GM18498 (cell line): ENCODE data around the gene TSPAN9.

Experiments
- ATAC-seq: cut with Tn5 transposase; IDR thresholded peaks from one replicate; pipeline ENCODE4 v1.9.1; 2021; ENCODE audit warnings: mild to moderate bottlenecking, moderate library complexity; ENCODE audit not compliant: unreplicated experiment

The TSPAN9 gene

DNA sequence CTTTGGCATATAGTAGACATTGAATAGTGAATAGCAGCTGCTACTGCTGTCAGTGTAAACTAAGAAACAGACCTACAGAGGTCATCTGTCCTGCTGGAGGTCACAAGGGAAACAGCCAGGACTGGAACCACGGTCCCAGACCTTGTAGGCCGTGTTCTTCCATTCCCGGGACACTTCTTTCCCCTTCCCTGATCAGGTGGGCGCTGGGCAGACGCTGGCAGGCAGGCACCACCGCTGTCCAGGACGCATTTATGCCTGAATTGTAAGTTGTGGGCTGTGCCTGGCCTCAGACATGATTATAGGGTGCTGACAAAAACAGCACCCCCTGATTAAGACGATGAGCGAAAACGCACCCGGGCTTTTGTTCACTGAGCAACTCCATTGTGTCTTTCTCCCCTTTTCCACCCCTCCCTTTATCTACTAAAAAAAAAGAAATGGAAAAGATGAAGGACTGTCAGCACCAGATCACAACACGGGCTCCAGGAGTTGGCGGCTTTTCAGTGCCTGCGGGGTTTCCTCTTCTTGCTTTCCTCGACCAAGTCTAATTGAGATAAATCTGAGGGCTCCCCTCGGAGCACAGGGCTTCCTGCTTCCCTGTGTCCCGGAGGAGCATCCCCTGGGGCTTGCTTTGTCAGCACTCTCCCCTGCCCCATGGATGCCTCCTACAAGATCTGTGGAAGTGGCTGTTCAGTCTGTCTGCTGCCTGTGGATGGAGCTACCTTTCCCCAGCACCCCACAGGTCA lies 80.6 kb downstream of the TSPAN9 start:
- no peak for ATAC-seq

DNA sequence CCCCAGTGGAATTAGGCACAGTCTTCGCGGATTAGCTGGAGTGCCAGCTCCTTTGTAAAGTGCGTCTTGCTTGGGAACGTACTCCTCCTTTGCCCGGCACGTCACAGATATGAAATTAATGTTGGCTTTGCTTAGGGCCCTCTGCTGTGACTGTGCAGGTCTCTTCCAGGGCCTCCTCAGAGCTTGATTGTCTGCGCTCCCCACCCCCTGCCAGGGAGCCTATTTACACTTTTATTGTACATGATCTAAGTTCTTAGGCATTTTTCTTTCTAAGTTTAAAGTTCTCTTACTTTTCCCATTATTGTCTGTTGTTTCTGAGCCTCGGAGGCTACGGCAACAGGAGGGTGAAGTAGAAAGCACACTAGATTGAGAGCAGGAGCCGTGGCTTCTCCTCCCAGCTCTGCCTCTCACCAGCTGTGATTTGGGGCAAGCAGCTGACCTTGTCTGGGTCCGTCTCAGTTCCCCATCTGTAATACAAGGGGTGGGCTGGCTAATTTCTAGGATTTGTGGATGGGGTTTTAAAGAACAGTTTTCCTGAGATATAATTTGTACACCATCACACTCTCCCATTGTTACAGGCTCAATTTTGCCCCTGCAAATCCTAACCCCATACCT lies 81.8 kb downstream of the TSPAN9 start:
- no peak for ATAC-seq

DNA sequence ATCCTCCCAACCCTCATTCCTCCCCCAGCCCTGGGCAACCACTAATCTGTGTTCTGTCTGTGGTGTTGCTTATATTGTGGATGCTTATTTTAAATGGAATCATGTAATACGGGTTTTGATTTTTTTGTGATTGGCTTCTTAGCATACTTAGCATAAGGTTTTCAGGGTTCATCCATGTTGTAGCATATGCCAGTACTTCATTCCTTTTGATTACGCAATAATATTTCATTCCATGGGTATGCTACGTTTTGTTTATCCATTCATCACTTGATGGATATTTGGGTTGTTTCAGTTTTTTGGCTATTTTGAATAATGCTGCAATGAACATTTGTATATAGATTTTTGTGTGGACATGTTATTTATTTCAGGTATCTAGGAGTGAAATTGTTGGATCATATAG lies 82.9 kb downstream of the TSPAN9 start:
- ATAC-seq: no peak

DNA sequence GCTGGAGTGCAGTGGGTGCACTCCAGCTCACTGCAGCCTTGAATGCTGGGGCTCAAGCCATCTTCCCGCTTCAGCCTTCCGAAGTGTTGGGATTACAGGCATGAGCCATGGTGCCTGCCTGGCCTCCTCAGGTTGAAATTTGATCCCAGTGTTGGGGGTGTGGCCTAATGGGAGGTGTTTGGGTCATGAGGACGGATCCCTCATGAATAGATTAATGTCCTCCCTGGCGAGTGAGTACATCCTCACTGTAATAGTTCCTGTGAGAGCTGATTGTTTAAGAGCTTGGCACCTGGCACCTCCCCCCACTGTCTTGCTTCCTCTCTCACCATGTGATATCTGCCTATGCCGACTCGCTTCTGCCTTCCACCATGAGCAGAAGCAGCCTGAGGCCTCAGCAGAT lies 84.7 kb downstream of the TSPAN9 start:
- no peak for ATAC-seq

DNA sequence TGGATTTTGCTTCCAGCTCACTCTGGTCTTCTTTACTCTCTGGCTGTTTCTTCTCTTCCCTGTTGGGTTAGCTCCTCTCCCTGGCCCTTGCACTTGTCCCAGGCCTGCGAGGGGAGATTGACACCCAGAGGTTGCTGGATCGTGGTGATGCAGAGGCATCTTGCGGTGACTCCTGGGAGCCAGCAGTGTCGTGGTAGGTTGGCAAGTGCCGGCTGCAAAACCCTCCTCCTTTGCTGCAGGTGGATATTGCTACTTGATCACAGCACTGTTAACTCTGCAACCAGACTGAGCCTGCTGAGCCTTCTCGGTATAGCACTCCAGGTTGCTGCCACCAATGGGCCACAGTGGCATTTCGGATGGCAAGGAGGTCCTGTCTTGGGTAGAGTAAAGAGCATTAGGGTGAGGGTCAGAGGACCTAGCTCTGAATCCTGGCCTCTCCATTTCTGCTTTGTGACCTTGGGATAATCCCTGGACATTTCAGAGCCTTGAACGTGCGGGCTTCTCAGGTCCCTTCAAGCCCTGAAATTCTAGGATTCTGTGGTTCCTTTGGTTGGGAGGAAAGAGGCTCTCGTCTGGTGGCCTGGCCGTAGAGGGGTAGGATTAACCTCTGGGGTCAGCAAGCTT lies 87.4 kb downstream of the TSPAN9 start:
- no peak for ATAC-seq

DNA sequence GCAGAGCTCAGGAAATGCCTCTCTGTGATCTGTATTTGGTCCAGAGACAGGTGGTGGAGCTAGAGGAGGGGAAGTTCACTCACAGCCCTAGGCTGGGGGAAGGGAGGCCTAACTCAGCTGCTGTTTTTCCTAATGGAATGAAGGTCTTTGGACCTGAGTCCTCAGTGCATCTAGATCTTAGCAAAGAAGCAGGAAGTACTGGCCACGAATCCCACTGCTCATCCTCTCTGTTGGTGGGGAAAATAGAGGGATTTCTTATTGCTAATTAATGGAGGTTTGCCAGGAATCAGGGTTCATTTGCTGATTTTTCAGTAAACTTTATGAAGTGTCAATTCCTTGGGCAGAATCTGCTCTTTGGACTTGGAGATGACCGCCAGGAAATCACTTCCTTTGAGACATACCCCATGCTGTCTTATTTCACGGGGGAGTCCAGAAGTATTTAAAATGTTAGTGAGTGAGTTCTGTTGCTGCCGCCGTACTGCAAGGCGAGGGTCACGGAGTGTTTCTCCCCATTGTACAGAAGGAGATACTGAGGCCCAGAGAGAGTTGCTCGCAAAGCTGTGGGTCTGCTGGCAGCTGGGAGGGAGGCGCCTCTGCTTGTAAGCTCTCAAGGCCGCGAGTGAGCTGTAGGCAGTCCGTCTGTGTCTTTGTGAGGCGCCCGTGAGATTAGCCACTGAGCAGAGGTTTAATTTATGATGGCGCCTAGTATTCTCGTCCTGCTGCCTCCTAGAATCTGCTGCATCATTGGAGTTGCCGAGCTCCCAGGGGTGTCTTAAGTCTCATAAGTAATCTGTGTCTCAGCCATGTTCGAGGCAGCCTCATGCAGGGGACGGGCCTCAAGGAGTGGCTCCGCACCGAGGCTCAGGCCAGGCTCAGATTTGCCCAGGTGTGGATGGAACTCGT lies 88.2 kb downstream of the TSPAN9 start:
- ATAC-seq: no peak

DNA sequence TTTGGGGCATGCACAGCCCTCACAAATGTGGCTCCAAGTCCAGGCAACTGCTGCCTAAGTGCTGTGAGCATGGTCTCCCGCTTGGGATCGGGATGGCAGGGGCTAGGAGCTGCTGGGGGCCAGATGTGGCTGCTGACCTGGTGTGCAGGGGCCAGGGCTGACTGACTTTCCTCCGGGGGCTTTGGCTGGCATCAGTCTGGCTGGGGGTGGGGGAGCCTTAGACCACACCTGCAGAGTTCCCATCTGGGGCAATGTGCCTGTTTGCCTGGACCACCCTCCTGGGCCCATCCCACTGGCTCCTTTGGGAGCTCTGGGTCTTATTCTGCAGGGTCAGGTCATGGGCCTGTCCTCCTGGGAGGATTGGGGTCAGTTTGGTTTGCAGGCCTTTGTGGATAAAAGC lies 90.5 kb downstream of the TSPAN9 start:
- ATAC-seq: no peak

DNA sequence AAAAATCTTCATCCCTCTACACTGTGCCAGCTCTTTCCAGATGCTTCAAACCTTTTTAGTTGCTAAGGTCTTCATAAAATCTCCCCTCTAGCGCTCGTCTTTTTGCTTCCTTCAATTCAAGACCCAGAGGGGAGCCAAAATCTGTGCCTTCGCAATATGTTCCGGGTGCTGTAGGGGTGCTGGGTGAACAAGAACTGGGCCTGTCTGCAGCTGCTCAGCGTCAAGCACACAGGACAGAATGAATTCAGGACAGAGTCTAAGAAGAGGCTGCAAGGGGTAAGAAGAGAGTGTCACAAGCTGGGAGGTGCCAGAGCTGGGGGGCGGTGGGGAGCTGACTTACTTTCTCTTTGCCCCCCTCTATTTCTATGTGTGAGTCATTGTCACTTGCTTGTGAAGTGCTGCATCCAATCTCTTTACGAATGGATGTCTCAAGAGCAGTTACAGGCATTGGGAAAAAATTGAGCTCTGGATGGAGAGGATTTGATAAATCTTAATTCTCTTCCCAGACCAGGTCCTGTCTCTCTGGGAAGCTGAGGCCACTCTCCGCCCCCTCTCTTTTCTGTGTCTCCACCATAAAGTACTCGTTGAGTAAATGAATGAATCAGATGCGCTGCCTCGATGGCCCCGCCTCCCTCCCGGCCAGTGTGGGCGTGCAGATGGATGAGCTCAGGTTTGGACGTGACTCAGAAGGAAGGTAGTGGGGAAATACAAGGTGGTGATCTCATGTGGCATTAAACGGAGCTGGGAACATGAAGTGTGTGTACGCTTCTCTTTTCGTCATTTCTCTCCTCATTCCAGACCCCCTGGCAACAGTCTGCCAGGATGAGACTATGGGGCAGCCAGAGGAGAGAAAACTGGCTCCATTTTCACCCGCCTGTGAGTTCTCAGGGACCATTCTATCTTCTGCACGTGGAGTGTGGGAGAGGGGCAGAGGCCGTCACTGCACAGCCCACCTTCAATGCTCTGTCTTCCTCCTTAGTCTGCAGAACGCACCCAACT lies 91.3 kb downstream of the TSPAN9 start:
- ATAC-seq: no peak

DNA sequence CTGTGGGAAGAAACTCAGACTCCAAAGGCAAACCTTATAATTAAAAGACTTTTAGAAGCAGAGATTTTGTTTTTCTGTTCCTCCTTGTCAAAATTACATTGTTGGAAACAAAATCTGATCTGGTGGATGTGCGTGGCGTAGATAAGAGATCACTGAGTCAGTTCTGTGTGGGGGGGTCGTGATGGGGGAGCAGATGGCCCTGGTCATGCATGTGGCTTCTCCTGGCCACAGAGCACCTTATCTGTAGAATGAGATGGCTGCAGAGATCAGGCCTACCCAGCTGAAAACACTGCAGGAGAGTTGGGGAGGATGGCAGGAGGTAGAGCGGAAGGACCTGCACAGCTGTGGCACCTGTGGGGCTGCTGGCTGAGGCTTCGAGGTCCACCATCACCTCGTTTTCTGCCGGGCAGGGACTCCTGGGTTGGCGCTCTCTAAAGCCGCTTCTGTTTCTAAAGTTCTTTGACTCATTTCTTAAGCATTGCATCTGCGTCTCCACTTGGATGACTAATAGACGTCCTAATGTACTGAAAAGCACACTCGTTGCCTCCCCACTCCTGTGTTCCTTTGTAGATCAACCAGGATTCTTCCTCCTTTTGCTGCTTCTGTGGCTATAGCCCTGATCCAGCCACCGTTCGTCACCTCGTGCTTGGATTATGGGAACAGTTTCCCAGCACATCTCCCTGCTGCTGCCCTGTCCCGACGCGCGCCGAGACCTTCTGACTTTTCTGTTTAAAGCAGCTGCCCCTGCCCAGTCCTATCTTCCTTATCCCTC lies 93.4 kb downstream of the TSPAN9 start:
- ATAC-seq: no peak

DNA sequence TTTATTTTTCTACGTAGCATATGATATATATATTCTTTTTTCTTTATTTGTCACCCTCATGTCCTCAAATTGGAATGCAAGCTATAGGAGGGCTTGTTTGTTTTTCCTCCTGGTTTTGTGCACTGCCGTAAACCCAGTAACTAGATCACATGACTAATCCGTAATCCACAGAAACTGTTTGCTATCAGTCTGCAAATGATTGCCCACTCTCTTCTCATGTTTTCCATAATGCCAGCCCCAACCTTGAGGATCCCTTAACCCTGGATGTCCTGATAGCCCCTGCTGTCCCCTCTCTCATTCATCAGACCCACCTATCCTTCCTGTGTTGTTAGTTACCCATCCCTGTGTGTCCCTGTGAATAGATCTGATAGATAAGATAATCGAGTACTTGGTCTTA lies 94.0 kb downstream of the TSPAN9 start:
- no peak for ATAC-seq

DNA sequence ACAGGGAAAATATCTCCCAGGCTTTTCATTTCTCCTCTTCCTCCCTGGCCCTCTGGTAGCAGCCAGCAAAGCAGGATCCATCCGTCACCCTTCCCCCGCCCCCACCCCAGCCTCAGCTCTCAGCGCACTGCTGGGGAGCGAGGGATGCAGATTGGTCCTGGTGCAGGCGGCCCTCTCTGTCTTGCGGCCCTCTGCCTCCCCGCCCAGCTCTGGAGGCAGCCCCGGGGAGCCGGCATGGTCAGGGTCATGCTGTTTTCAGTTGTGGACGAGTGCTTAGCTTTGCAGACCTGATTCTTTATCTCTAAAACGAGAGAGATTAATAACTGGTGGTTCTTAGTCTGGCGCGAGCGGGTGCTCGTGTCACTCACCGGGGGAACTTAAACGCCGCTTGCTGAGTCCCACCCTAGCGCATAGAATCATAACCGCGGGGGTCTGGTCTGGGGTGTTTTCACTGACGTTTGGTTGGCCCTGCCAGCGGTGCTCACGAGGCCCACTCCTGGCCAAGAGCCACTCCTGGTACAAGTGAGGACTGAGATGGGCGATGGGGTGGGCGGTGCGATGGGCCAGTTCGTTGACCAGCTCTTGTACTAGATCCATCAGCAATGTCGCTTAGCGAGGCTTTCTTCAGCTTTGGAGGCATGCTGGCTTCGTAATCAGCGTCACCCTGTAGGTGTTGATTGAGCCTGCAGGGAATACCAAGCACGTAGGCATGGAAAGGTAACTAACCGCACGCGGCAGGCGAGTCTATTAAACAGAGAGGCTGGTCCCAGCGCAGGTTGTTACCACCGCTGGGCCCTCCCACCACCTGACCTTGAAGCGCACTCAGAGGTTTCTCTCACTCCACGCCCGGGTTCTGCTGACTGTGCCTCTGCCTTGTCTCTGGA lies 95.2 kb downstream of the TSPAN9 start:
- ATAC-seq: no peak

DNA sequence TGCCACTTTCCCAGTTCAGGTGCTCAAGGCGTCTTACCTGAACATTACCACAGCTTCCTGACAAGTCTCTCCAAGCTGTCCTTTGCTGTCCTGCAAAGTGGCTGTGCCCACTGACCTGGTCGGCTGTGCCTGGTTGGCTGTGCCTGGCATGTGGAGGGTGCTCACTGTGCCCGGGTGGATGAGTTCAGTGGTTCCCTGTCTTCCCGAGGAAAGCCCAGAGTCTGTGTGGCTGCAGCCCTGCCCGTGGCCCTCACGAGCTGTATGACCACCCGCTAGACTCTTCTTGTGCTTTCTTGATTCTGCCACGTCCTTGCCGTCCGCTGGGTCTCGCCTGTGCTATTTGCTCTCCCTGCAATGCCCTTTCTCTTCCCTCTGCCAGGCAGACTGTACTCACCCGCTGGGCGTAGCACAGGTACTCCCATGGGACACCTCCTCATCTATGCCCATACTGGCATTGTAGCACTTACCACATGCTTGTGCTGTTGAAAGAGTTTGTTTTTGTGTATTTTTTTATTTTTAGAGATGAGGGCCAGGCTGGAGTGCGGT lies 95.9 kb downstream of the TSPAN9 start:
- ATAC-seq: no peak

DNA sequence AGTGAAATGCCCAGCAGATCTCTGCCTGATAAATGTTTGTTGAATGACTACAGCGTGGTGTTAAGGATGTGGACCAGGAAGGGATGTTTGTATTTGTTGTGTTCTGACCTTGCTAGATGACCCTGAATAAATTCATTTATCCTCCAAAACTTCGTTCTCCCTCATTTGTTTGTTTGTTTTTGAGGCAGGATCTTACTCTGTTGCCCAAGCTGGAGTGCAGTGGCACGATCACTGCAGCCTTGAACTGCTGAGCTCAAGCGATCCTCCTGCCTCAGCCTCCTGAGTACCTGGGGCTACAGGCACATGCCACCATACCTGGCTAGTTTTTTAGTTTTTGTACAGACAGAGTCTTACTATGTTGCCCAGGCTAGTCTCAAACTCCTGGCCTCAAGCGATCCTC lies 96.7 kb downstream of the TSPAN9 start:
- no peak for ATAC-seq

DNA sequence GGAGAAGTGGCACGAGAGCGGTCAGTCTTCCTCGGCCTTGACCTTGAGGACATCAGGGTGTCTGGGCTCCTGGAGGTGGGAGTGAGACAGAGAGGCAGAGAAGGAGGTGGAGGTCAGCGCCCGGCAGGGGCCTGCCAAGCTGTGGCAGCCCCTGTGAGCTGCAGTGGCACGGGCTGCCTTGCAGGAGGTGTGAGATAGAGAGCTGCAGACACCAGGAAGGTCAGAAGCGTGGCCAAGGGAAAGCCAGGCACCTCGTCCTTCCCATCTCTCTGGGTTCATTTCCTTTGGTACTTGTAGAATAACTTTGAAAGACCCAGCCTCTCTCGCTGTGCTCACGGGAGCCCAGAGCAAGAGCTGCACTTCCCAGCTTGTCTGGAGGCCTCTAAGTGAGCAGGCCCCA lies 98.1 kb downstream of the TSPAN9 start:
- no peak for ATAC-seq

DNA sequence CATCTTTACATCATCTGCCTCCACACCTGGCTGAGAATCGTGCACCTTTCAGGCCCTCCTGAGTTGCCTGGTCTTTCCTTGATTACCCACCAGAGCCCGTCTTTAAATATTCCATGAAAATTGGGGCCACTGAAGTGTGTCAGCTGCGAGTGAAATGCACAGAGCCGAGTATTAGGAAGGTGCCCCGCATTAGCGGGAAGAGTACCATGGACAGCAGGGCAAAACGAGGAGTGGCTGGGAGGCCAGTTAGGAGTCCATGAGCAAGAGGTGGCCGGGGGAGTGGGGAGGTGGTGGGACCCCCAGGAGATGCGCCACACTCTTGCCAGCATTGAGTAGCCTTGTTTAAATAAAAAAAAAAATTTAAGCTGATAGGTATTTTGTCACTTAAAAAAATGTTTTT lies 99.6 kb downstream of the TSPAN9 start:
- no peak for ATAC-seq

DNA sequence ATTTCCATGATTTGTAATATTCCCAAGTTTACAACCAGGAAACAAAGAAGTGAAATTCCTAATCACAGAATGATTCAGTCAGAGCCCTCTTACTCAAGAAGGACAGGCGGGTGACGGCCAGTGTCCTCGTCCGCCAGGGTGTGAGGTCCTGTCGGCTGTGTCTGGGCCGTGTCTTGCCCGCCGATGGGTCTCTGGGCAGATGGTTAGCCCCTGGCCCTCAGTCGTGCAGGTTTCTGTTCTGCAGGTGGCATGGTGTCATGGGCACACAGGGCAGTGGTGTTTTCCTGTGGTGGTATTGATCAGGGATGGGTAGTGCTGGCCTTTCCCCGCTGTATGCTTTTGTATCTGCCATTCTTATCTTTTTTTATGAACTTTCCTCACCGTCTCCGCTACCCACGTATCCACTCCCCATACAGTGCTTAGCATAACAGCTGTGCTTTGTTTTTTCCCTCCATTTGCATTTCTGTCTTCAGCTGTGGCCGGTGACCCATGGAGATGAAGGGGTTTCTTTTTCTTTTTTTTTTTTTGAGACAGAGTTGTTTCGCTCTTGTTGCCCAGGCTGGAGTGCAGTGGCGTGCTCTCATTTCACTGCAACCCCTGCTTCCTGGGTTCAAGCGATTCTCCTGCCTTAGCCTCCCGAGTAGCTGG lies 100.7 kb downstream of the TSPAN9 start:
- no peak for ATAC-seq

DNA sequence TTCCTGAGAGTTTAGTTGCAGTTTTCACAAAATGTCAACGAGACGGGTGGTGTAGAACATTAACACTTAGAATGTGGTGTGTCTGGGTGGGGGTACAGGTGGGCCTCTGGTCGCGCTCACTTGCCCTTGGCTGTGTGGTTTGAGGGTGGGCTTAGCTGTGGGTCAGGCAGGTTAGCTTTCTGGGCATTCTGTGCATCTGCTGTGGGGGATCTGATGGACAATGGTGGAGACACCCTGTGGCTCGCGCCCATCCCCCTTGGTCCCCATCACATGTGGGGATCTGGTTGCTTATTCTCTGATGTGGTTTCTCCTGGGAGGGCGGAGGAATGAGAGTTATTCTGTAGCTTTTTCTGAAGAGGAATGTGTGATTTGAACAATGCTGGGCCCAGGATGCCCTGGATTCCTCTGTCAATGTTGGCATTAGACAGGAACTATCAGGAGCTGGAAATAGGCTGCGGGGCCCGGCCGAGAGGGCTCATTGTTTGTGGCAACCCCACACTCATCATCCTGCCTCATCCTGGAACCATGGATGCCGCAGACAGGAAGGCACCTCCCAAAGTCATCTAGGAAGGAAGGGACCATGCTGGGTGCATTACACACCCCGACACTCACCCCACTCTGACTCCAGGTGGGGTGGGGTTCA lies 101.6 kb downstream of the TSPAN9 start:
- no peak for ATAC-seq
